GM12878 (cell line): Measurements from ENCODE around the gene TDRD10. TPM values are rescaled to one million over a fixed set of nuclear protein-coding genes. Genes with fewer than 3 reads are reported as not detected.

ENCODE experiments used
- ATAC-seq: fragments of 200-7000 bp; cut with Tn5 transposase; 3 replicates; pipeline ENCODE4 v1.9.1; 2020; ENCODE audit warnings: mild to moderate bottlenecking, moderate library complexity
- BruUV-seq: library from RNA; stranded (reverse); fragments of 400-500 nt; replicated peaks from 2 replicates; lab custom pipeline; 2021; lab: Mats Ljungman, UMichigan
- CTCF ChIA-PET: fragments of 300-600 bp; sonication (Branson Sonifier 250); formaldehyde crosslinking; extraction: SDS; loops from one replicate; lab custom pipeline; 2021; ENCODE audit warnings: inconsistent platforms; lab: Yijun Ruan, JAX
- POLR2A ChIA-PET: fragments of 350-600 bp; formaldehyde crosslinking; extraction: SDS; loops from one replicate; lab custom pipeline; 2021; ENCODE audit warnings: inconsistent platforms; lab: Charles Lee
- RAD21 ChIA-PET: fragments of 300-600 bp; sonication (Branson Sonifier 250); formaldehyde crosslinking; loops from one replicate; lab custom pipeline; 2023; ENCODE audit warnings: antibody characterized with exemption; ENCODE audit not compliant: unreplicated experiment; lab: Charles Lee
- SMC1A ChIA-PET: fragments of 300-600 bp; sonication (Branson Sonifier 250); formaldehyde crosslinking; loops from one replicate; lab custom pipeline; 2023; ENCODE audit not compliant: unreplicated experiment, uncharacterized antibody; lab: Charles Lee
- DNase-seq: peaks from one replicate; pipeline ENCODE4 v3.0.0-alpha.2; 2011; ENCODE audit warnings: low read depth, low spot score
- FAIRE-seq: peaks from 3 replicates; lab custom pipeline; 2011; peaks lifted over from hg19 to GRCh38; lab: Jason Lieb, UNC
- H2AFZ ChIP-seq: 2 replicates; pipeline ENCODE4 v1.6.0; 2011; ENCODE audit warnings: low read depth, low read length, control low read depth; ENCODE audit not compliant: control insufficient read depth
- H3K27ac ChIP-seq: 2 replicates; pipeline ENCODE4 v1.5.1; 2011; ENCODE audit warnings: control low read depth; ENCODE audit not compliant: control insufficient read depth, insufficient read depth
- H3K27me3 ChIP-seq, 2 experiments: replicated peaks in 1 of 2; 2 replicates each; pipeline versions ENCODE4 v1.6.0 to v1.6.1; 2011; ENCODE audit warnings: low read length in 1 of 2; ENCODE audit not compliant: control insufficient read depth in 2 of 2, insufficient read depth in 2 of 2
- H3K36me3 ChIP-seq, 2 experiments: 2 replicates each; pipeline ENCODE4 v1.5.1; 2011; ENCODE audit warnings: low read length in 1 of 2; ENCODE audit not compliant: control insufficient read depth in 2 of 2, insufficient read depth in 2 of 2
- H3K4me1 ChIP-seq: 2 replicates; pipeline ENCODE4 v1.6.1; 2011; ENCODE audit warnings: mild to moderate bottlenecking, low read length, moderate library complexity, mixed read lengths; ENCODE audit not compliant: control insufficient read depth, insufficient read depth
- H3K4me2 ChIP-seq: 2 replicates; pipeline ENCODE4 v1.6.0; 2011; ENCODE audit warnings: control low read depth; ENCODE audit not compliant: control insufficient read depth, insufficient read depth
- H3K4me3 ChIP-seq: fragments of 200-600 bp; sonication (generic); 2 replicates; pipeline ENCODE4 v1.5.1; 2016
- H3K79me2 ChIP-seq: 2 replicates; pipeline ENCODE4 v1.6.0; 2011; ENCODE audit warnings: low read length; ENCODE audit not compliant: control insufficient read depth, insufficient read depth
- H3K9ac ChIP-seq: 2 replicates; pipeline ENCODE4 v1.8.0; 2011; ENCODE audit warnings: low read length, control low read depth, mixed read lengths; ENCODE audit not compliant: control insufficient read depth, insufficient read depth
- H3K9me3 ChIP-seq: replicated peaks from 3 replicates; pipeline ENCODE4 v1.5.1; 2011; ENCODE audit warnings: mild to moderate bottlenecking, low read length; ENCODE audit not compliant: control insufficient read depth, insufficient read depth
- H4K20me1 ChIP-seq: 2 replicates; pipeline ENCODE4 v1.6.0; 2011; ENCODE audit not compliant: control insufficient read depth, insufficient read depth
- ETV6 ChIP-seq, 2 experiments: fragments of 450-650 bp in 1 of 2; IDR thresholded peaks in 1 of 2; conservative IDR thresholded peaks in 1 of 2; 2 replicates each; pipeline ENCODE4 v1.6.1; 2014; ENCODE audit warnings: antibody characterized with exemption in 1 of 2, borderline replicate concordance in 1 of 2, low read depth in 1 of 2, mild to moderate bottlenecking in 1 of 2, moderate library complexity in 1 of 2
- FOXK2 ChIP-seq: fragments of 450-650 bp; IDR thresholded peaks from 2 replicates; pipeline ENCODE4 v1.6.1; 2017; ENCODE audit warnings: mild to moderate bottlenecking, moderate library complexity
- GABPA ChIP-seq: IDR thresholded peaks from 2 replicates; pipeline ENCODE4 v1.6.1; 2014; ENCODE audit warnings: antibody characterized with exemption, low read depth, mild to moderate bottlenecking, inconsistent platforms
- NFYB ChIP-seq: IDR thresholded peaks from 2 replicates; pipeline ENCODE4 v1.6.1; 2011; ENCODE audit warnings: low read depth, mild to moderate bottlenecking, low read length, improper control_type of control experiment, moderate library complexity; ENCODE audit not compliant: insufficient read depth
- NRF1 ChIP-seq: conservative IDR thresholded peaks from 2 replicates; pipeline ENCODE4 v1.6.1; 2011; ENCODE audit warnings: mild to moderate bottlenecking, low read depth, low read length, improper control_type of control experiment
- PAX5 ChIP-seq: IDR thresholded peaks from 2 replicates; pipeline ENCODE4 v1.6.1; 2011; ENCODE audit warnings: low read depth, low read length, borderline replicate concordance
- RAD51 ChIP-seq: fragments of 450-650 bp; IDR thresholded peaks from 2 replicates; pipeline ENCODE4 v1.6.1; 2016; ENCODE audit warnings: moderate library complexity, mild to moderate bottlenecking, inconsistent platforms
- SMARCA5 ChIP-seq: fragments of 450-650 bp; IDR thresholded peaks from 2 replicates; pipeline ENCODE4 v1.6.1; 2017; ENCODE audit warnings: mild to moderate bottlenecking
- ZNF207 ChIP-seq: fragments of 450-650 bp; IDR thresholded peaks from 2 replicates; pipeline ENCODE4 v1.6.1; 2014; ENCODE audit warnings: antibody characterized with exemption, mild to moderate bottlenecking, borderline replicate concordance
- WGBS: methylation state at CpG from one replicate; pipeline ENCODE4 v1.1.6; 2016; ENCODE audit warnings: low lambda C conversion rate; ENCODE audit not compliant: insufficient replicate concordance, insufficient coverage; ENCODE audit errors: missing lambda C conversion rate; 5-methylcytosine and 5-hydroxymethylcytosine counted together
- in situ Hi-C: fragments of 300-500 bp; cut with MboI; formaldehyde crosslinking; loops from 9 replicates; pipeline ENCODE4 v1.14.3; 2018; ENCODE audit warnings: mixed read lengths
- intact Hi-C: fragments of 100-400 bp; cut with micrococcal nuclease; formaldehyde crosslinking; loops from one replicate; pipeline ENCODE4 v1.14.2; 2022; ENCODE audit not compliant: unreplicated experiment
- polyA plus RNA-seq, 11 experiments: library from polyadenylated mRNA; depleted of rRNA in 4 of 11; unstranded in 6 of 11; stranded (reverse) in 5 of 11; fragments of >200 nt; fragmentation: Nextera tagmentation in 4 of 11; fragmentation: Illumina TruSeq in 1 of 11; extraction: Ambion mirVana in 4 of 11; extraction: Trizol in 1 of 11; gene quantifications; 1 replicate in 1 of 11; 2 replicates in 10 of 11; pipeline versions ENCODE4 v1.2.1 to v1.2.3, GENCODE V29; 2011 to 2016; ENCODE audit warnings: inconsistent platforms in 2 of 11, missing spikeins in 2 of 11, low read depth in 1 of 11
- total RNA-seq, 4 experiments: library from RNA; depleted of rRNA in 3 of 4; stranded (reverse); fragments of >200 nt in 3 of 4; fragmentation: Illumina TruSeq in 1 of 4; extraction: Trizol in 1 of 4; gene quantifications; 2 replicates each; pipeline versions ENCODE4 v1.2.1 to v1.2.3, GENCODE V29; 2013 to 2021
- TF ChIP-seq, protein P1 (sequence below): fragments of 450-650 bp; IDR thresholded peaks from 2 replicates; pipeline ENCODE4 v1.6.1; 2014; ENCODE audit warnings: mild to moderate bottlenecking

TDRD10 gene
- total and polyA plus RNA-seq, 10 of the 15 experiments (the other 5 are each of a cell fraction or from before 2014, with no cell fraction given), result not detected

DNA sequence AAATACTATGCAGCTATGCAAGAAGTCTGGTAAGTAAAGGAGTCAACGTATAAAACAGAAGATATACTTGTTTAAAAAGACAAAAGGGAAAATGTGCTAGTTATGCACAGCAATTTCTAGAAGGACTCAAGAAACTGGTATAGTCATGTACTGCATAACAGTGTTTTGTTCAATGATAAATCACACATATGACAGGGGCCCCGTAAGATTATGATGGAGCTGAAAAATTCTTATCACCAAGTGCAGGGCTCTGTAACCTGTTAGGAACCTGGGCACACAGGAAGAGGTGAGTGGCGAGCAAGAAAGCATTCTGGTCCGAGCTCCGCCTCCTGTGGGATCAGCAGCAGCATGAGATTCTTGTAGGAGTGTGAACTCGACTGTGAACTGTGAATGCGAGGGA is 92.8 kb downstream of the TDRD10 start:
- no peaks in the 10 kb centered on the region for H3K4me1 ChIP-seq
- no peak overlapping the region for H2AFZ ChIP-seq
- no peak overlapping the region for H3K27ac ChIP-seq
- no peaks in the 10 kb centered on the region for H3K27me3 ChIP-seq
- intact Hi-C loops, result no loop called here
- H4K20me1 ChIP-seq, result peaks cover 9% of the 10 kb centered on the region
- no peak overlapping the region for H3K4me3 ChIP-seq
- POLR2A ChIA-PET, result interaction anchor here (1.2 to 2.5 kb wide), 2 partner anchors 11 to 35 kb away, joined by 3 to 9 read pairs; no protein-coding TSS in a partner anchor
- CTCF ChIA-PET, result interaction anchor here (0.6 to 2.7 kb wide), 3 partner anchors 12 to 35 kb away, joined by 3 to 15 read pairs (median 4); no protein-coding TSS in a partner anchor
- BruUV-seq, result no TSS peak
- DNase-seq, result no peak
- RAD21 ChIA-PET, result interaction anchor here (1.0 kb wide), 1 partner anchor 115 kb away, joined by 3 read pairs; no protein-coding TSS in a partner anchor
- SMC1A ChIA-PET, result interaction anchor here (0.9 to 6.0 kb wide), 5 partner anchors 10 to 74 kb away, joined by 4 to 36 read pairs (median 9); no protein-coding TSS in a partner anchor
- WGBS, result 96% methylated on average over 7 of the region's 7 CpGs
- no peak for ATAC-seq
- peaks cover 43 to 61% of the 10 kb centered on the region in 2 experiments for H3K36me3 ChIP-seq
- in situ Hi-C loops, result no loop called here
- no peak for FAIRE-seq
- H3K79me2 ChIP-seq, result peaks cover 21% of the 10 kb centered on the region
- H3K9ac ChIP-seq, result no peak overlapping the region
- no peaks in the 10 kb centered on the region for H3K9me3 ChIP-seq
- no peak overlapping the region for H3K4me2 ChIP-seq
- no peak for TF ChIP-seq GABPA
- TF ChIP-seq, protein P1, sequence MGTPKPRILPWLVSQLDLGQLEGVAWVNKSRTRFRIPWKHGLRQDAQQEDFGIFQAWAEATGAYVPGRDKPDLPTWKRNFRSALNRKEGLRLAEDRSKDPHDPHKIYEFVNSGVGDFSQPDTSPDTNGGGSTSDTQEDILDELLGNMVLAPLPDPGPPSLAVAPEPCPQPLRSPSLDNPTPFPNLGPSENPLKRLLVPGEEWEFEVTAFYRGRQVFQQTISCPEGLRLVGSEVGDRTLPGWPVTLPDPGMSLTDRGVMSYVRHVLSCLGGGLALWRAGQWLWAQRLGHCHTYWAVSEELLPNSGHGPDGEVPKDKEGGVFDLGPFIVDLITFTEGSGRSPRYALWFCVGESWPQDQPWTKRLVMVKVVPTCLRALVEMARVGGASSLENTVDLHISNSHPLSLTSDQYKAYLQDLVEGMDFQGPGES, result no peak
- no peak for TF ChIP-seq ZNF207
- no peak for TF ChIP-seq SMARCA5
- TF ChIP-seq FOXK2, result no peak
- TF ChIP-seq NFYB, result no peak
- TF ChIP-seq ETV6 (conservative IDR thresholded peaks at IDR 0.05 in 1 of 2, IDR thresholded peaks at IDR 0.05 in 1 of 2; ENCODE audit: borderline replicate concordance in 1 of 2, low read depth in 1 of 2), result no peak
- no peak for TF ChIP-seq RAD51
- TF ChIP-seq PAX5, result no peak
- TF ChIP-seq NRF1, result no peak
- TF ChIP-seq, all 136 proteins: peak for 0
